DMS79 (cell line): Measurements from ENCODE around the gene MPRIP.

Experiments
- DNase-seq: peaks from one replicate; lab custom pipeline; 2025; lab: John Stamatoyannopoulos, UW

The MPRIP gene

GRCh38 chr17:17235212-17236174 is 193.2 kb downstream of the MPRIP start:
- DNase-seq = peak; percentile 40

DNA sequence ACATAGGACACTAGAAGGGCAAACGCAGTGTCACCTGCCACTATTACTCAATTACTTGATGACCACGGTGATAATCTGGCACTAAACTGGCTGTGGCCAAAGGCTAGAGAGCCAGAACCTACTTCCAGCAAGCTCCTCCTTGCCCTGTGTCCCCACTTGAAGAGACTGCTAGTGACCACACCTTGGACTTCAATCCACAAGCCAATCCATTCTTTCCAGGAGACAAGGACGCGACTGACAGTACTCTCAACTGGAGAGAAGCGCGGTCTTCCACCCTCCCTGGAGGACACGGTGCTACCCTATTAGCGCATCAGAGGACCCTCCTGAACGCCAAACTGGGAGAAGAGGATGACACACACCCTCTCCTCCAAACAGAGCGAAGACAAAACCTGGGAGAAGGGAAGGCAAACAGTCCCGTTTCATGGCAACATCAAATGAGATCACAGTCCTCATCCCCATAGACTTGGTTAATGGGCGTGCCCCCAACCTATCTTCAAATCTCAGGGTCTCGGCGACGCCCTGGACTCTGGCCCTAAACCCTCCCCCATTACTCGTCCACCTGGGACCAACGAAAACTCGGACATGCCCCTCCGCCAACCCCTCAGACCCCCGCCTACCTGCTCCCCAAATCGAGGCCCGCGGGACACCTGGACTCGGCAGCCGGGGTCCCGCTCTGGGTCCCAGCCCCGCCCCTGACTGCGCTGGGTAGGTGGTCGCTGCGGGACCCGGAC is 194.2 kb downstream of the MPRIP start:
- DNase-seq = peak; percentile 4

- DNase-seq = peak; percentile 40
Measured at GRCh38 chr17:17237026-17237799, 195.0 kb downstream of the MPRIP start, which contains the start of gene FLCN. Gene FLCN, minus strand, starts transcription at chr17:17237168. Its CDS starts 9,031 bp downstream, at chr17:17228137.

DNA sequence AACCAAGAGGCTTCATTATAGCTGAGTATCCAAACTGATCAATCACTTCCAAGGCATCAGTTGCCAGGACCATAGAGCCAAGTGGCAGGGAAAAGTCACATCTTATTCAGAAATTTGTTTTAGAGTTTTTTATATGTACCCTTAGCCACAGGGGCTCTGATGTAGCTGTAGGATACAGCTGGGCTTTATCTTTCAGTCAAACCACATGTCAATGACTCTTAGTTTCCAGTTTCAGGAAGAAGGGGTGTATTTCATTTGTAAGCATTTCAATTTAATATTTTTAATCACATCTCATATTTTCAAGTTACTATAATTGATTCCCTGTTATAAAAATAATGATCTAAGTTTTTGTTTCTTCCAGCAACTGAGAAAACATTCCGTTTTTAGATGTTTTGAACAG is 197.6 kb downstream of the MPRIP start:
- DNase-seq = no peak

GRCh38 chr17:17241656-17242055 is 199.4 kb downstream of the MPRIP start:
- DNase-seq = no peak

GRCh38 chr17:17242246-17242645 is 200.0 kb downstream of the MPRIP start:
- no peak for DNase-seq
